Thyroid gland (tissue), 4 donors: ENCODE results near the gene SGCD.

Experiments
- POLR2A ChIP-seq, 2 donors: fragments of 450-650 bp; IDR thresholded peaks; one replicate each; pipeline ENCODE4 v1.6.1; 2017; ENCODE audit warnings: antibody characterized with exemption in 2 of 2, mild to moderate bottlenecking in 2 of 2, moderate library complexity in 1 of 2
- TF ChIP-seq, protein P1 (sequence below), 6 experiments: fragments of 200-600 bp in 3 of 6; fragments of 450-650 bp in 3 of 6; sonication (generic) in 3 of 6; IDR thresholded peaks; one replicate each; pipeline ENCODE4 v1.5.1; 2016 to 2019; ENCODE audit warnings: antibody characterized with exemption in 6 of 6, mild to moderate bottlenecking in 2 of 6, inconsistent platforms in 1 of 6, moderate library complexity in 1 of 6

DNA sequence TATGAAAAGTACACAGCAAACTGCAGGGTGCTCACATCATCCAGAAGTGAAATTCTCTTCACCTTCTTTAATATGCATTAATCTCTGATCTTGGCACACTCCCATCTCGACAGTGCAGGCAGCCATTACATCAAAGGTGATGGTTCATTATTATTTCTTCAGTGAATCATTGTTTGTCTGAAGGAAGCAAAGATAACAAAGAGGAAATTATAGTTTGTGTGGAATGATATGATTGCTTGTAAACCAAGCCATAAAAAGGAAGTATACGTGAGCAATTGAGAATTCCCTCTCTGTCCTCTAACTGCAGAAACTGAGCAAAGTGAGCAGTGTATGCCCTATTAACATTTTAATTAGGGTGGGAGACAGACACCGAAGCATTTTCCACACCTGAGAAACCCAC lies 351.5 kb downstream of the SGCD start:
- TF ChIP-seq, protein P1, sequence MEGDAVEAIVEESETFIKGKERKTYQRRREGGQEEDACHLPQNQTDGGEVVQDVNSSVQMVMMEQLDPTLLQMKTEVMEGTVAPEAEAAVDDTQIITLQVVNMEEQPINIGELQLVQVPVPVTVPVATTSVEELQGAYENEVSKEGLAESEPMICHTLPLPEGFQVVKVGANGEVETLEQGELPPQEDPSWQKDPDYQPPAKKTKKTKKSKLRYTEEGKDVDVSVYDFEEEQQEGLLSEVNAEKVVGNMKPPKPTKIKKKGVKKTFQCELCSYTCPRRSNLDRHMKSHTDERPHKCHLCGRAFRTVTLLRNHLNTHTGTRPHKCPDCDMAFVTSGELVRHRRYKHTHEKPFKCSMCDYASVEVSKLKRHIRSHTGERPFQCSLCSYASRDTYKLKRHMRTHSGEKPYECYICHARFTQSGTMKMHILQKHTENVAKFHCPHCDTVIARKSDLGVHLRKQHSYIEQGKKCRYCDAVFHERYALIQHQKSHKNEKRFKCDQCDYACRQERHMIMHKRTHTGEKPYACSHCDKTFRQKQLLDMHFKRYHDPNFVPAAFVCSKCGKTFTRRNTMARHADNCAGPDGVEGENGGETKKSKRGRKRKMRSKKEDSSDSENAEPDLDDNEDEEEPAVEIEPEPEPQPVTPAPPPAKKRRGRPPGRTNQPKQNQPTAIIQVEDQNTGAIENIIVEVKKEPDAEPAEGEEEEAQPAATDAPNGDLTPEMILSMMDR (IDR thresholded peaks at IDR 0.05), result no peak
- no peak for TF ChIP-seq POLR2A (IDR thresholded peaks at IDR 0.05)
